T-helper 2 cell treated with Interferon-gamma antibody and Interleukin-4, amounts not matched to agents 100 ng/mL and 5 ng/mL, for 36 hours (primary cell): ENCODE results near the gene F8. TPM values are rescaled to one million over a fixed set of nuclear protein-coding genes. Genes with fewer than 3 reads are reported as not detected.
"Not testable (repeated sequence)": the region's sequence is repeated elsewhere in the genome, so short reads cannot be mapped to it uniquely, and the experiment has no call there.

Experiments
- intact Hi-C: fragments of 100-400 bp; cut with micrococcal nuclease; formaldehyde crosslinking; loops from one replicate; pipeline ENCODE4 v1.15.1; 2023
- total RNA-seq: library from RNA; stranded (reverse); gene quantifications from 2 replicates; pipeline ENCODE4 v1.2.3, GENCODE V29; 2022

F8 gene
- total RNA-seq, 1 donor from 2014 or later, result 5.1 TPM

DNA sequence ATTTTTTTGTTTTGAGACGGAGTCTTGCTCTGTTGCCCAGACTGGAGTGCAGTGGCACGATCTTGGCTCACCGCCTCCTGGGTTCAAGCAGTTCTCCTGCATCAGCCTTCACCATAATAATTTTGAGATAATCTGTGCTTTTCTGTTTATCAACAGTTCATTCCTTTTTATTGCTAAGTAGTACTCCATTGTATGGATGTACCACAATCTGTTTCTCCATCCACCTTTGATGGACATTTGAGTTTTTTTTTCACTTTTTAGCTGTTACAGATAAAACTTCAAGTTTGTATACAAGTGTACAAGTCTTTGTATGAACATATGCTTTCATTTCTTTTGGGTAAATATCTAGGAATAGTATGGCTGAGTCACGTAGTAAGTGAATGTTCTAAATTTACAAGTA lies 13.2 kb upstream of the F8 start:
- intact Hi-C loops, result no loop called here

DNA sequence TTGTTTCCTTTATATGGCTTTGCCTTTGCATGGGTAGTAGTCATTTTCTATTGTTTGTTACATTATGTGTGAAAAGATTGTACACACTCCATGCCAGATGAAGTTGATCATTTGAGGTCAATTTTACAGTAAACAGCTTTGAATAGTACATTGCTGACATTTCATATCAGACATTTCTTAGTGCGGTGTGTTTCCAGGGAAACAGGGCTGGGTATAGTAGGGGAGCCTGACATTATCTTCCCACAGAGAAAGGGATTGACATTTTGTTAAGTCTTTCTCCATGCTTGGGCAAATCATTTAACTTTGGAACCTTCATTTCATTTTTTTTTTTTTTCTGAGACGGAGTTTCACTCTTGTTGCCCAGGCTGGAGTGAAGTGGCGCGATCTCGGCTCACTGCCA lies 9.1 kb upstream of the F8 start:
- intact Hi-C loops, result no loop called here

DNA sequence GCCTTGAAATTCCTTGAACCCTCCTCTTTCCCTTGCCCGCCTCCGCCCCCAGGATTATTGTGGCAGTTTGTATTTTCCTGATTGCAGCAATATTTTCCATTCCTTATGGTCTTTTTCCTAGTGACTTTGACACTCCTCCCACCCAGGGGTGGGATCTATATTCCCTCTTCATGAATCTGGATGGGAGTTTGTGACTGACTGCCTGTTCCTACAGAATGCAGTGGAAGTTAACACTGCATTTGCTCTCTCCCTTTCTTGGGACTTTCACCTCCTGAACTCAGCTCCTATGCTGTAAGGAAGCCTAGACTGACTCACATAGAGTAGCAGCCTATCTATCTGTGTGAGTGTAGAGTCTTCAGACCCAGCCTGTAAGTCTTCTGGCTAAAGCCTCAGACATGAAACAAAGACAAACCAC lies 6.4 kb upstream of the F8 start:
- intact Hi-C loops, result no loop called here

DNA sequence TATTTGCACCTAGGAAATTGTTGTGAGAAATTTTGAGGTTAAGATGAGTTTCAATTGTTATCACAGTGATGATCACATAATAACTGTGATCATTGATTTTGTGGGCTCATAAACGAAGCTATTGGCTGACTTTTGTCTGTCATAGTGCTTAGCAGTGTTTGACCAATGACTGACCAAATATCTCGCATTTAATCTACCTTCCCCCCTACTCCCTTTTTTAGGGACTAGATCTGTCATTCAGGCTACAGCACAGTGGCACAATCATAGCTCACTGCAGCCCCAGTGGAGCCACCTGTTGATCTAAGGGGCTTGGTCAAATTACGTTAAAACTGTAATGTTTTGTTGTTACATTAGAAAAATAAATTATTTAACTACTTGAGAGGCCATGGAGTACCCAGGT lies 5.6 kb upstream of the F8 start:
- intact Hi-C loops, result no loop called here

DNA sequence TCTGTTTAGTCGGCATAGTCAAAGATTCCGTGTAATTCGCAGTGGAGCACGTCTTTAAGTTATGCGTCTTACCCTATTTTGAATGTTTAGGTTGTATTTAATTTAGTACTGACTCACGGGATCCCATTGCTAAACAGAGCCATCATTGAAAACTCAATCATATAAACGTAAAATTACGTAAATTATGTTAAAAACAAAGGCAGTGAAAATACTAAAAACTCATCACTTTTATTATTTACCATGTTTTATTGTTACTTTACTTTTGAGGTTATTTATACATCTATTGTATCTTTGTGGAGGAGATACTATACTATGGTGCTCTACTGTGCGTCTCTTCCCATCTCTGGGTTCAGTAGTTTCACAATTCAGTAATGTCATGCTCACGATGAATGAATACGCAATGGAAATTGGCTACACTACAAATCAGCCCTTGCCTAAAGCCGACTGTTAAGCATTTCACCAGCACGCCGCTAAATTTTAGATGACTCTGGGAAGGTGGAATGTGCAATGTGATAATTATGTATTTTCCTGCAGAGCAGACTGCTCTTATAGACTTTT lies 5.1 kb upstream of the F8 start:
- intact Hi-C loops, result loop anchor here (1.0 to 2.0 kb wide), 3 partner anchors 29 to 47 kb away; partner anchors contain the start of genes BRCC3, CMC4 and MTCP1

DNA sequence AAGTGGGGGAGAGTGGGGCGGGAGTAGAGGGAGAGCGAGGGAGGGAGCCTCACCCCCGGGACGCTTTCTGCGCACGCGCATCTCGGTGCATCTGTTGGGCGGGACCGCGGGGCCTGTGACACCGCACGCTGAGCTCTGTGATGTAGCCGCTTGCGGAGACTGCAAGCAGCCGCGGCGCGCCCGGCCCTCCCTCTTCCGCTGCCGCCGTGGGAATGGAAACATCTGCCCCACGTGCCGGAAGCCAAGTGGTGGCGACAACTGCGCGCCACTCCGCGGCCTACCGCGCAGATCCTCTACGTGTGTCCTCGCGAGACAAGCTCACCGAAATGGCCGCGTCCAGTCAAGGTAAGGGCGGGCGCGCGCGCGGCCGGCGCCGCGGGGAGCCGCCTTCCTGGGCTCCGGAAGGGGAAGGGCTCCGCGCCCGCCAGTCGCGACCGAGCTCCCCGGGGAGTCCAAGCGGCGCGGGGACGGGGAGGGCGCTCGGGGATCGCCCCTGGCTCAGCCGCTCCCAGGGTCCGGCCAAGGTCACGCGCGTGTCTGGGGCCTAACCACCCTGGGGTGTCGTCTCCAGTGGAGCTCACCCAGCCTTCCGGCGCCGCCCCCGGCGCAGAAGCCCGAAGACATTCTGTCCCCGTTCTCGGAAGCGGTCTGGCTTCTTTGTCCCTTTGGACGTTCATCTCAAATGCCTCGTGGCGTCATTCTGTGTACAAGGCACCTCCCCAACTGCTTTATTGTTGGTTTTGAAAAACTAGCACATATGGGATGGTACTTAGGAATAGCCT lies 4.4 kb upstream of the F8 start, which contains the start of gene FUNDC2:
FUNDC2 (plus strand) TSS at position 118 of the 782 bp plus-strand sequence; CDS start at position 213, 95 bp downstream.
- intact Hi-C loops, result loop anchor here (1.0 to 2.0 kb wide), 3 partner anchors 30 to 46 kb away; partner anchors contain the start of genes BRCC3, CMC4 and MTCP1

DNA sequence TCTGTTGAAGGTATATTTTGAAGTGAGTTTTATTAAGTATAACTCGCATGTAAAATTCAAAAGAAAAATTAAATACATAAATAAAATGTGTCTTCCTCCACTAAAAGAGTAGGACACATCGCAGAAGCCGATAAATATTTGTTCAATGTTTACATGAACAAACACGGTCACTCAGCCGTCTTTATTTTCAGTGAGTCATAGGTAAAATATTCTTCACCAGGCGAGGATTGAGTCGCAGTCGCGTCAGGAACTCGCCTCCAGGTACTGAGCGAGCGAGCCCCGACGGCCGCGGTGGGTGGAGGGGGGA lies 3.9 kb upstream of the F8 start:
- intact Hi-C loops, result loop anchor here (2.0 kb wide), 2 partner anchors 30 to 46 kb away; no protein-coding TSS in a partner anchor

DNA sequence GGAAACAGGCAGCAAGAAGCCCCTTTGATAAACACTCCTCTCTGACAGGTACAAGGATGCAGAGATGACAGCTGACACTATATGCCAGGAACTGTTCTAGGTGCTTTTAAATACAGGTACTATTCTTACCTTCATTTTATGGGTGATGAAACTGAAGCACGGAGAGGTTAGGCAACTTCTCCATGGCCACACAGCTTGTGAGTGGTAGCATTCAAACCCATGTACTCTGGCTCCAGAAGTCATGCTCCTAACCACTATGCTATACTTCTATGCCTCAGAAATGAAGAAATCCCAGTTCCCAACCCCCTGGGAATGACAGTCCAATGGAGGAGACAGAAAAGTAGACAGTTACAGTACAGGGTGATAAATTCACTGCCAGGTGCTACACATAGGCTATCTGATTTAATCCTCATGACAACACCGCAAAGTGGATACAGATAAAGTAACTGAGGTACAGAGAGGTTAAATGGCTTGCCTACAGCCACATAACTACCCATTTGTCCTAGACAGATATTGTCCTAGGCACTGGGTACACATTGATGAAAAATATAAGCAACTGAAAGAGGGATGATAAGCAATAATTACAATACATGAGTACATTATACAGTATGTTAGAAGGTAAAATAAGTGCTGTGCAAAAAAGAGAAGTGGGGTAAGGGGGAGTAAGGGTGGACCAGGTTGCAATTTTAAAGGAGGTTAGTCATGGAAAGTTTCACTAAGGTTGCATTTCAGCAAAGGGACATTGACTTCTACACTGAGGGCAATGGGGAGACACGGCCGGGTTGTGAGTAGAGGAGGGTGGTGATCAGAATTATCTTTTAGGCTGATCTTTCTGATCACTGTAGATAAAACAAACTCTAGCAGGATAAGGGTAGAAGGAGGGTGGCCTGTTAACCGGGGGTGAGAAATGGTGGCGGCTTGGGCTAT lies 1.6 kb upstream of the F8 start:
- intact Hi-C loops, result no loop called here

DNA sequence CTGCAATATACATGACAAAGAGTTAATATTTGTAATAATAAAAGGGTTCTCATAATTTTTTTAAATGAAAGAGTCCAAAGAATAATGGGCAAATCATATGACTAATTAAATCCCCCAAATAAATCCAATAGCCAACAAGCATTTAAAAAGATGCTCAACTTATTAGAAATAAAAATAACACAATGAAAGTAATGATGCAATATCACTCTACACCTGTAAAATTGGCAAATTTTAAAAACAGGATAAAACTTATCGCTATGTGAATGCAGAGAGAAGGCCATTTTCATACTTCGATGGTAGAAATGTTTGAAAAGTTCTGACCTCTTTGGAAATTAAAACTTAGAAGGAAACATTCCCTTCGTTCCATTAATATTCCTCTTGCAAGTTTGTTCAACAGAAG lies 1.9 kb downstream of the F8 start:
- intact Hi-C loops, result no loop called here

DNA sequence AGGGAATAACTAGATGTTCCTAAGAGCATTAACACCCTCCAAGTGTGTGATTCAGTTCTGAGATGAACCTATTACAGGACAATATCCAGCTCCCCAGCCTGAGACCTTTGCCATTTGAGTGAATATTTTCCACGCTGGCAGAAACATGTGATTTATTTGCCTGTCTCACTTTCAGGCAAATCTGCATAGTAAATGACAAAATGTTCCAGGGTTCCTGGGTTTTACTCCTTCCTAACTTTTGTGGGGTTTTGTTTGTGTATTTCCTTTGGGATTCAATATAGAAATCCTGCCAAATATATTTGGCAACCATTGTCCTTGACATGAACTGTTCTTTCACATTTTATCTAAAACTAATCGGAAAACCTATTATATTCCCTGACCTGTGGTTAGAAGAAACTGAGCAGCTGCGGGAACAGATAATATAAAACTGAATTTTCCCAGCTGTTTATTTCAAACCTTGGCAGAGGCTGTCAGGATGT lies 12.5 kb downstream of the F8 start:
- intact Hi-C loops, result no loop called here

DNA sequence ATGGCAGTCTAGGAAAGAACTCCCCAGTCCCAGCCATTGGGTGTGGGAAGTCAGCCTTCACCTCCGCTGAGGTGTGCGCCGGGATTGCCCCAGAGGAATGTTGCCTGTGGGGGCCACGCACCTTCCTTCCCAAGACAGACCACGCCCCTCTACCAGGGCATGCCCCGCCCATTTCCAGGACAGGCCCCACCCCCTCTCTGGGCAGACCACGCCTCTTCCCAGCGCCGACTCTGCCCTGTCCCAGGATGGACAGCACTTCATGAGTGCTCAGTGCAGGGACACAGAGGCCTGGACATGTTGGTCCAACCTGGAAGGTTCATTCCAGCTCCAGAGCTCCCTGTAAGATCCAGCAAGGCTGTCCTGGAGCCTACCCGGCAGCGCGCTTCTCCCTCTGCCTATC lies 13.9 kb downstream of the F8 start:
- intact Hi-C loops, result not testable (repeated sequence)

DNA sequence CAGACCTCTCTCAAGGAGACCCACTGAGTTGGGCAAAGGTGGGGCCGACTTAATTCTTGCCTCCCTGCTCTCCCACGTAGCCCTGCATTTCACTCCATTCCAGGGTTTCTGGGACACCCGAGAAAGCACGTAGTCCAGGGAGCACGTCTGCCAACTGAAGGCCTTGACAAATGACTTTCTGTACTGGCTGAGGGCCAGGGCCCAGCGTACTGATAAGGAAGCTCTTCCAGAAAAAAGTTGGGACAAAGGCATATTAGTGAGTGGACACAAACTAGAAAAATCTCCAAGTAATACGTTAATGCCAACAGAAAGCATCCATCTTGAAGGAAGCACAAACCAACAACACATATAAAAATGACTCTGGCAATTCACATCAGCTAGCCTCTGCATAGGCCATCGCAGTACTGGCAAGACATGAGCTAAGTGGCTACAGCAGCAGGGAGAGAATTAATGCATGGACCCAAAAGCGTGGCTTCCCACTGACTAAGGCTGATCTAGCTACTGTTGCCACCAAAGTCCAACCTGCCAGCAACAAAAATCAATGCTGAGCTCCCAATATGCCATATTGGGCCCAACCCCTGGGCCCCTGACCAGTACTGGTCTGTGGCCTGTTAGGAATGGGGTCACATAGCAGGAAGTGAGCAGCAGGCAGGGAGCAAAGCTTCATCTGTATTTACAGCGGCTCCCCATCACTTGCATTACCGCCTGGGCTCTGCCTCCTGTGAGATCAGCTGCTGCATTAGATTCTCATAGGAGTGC lies 15.4 kb downstream of the F8 start:
- intact Hi-C loops, result not testable (repeated sequence)

DNA sequence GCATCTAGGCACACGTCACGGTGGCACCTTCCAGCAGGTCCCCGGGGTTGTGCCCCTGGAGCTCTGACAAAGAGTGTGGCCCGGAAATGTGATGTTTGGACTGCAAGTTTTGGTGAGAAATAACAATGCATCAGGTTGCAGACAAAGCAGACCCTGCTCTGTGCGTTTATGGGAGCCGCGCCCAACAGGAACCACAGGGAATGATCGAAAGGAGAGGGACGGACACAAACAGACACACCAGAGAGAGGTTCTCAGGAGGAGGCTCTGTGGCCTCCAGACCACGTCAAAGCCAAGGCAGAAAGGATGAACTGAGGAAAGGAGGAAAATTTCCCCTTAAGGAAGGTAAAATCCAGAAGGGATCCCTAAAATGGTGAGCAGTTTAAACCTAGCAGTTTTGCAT lies 16.1 kb downstream of the F8 start:
- intact Hi-C loops, result not testable (repeated sequence)

DNA sequence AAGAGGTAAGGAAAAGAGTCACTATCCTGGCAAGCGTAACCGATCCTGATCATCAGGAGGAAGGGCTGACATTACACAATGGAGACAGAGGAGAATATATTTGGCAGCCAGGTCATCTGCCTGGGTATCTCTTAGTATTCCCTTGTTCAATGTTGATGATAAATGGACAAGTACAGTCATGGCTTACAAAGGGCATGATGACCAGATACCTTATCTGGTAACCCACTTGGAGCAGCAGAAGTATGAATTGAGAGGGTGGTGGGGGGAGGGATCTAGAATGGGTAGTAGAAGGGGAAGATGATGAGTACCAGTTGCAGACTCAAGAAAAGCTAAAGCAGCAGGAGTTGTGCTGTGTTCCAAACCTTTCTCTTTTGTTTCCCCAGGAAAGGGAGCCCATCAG lies 17.3 kb downstream of the F8 start:
- intact Hi-C loops, result no loop called here

DNA sequence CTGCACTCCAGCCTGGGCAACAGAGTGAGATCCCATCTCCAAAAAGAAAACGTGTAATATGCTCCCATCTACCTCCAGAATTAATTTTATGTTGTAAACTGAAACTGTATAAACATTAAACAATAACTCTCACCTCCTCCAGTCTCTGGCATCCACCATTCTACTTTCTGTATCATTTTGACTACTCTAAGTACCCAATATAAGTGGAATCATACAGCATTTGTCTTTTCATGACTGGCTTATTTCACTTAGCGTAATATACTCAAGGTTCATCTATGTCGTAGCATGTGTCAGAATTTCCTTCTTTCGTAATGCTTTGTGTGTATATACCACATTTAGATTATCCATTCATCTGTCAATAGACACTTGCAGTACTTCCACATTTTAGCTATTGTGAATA lies 20.6 kb downstream of the F8 start:
- intact Hi-C loops, result no loop called here

DNA sequence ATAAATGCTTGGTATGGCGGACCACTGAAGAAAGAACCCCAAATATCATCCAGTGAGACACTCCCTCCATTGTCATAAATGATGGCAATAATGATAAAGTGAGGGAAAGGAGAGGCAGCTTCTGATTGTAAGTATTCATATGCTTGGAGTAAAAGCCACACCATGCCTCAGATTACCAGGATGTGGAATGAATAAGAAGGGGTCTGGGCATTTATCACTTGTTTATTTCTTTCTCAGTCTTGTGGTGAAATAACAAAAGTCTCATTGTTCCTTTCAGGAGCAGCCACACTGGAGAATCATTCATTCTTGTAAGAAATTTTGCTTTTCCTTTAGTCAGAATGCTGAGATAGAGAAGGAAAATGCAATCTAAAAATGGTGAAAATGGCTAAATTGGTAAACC lies 21.7 kb downstream of the F8 start:
- intact Hi-C loops, result no loop called here

DNA sequence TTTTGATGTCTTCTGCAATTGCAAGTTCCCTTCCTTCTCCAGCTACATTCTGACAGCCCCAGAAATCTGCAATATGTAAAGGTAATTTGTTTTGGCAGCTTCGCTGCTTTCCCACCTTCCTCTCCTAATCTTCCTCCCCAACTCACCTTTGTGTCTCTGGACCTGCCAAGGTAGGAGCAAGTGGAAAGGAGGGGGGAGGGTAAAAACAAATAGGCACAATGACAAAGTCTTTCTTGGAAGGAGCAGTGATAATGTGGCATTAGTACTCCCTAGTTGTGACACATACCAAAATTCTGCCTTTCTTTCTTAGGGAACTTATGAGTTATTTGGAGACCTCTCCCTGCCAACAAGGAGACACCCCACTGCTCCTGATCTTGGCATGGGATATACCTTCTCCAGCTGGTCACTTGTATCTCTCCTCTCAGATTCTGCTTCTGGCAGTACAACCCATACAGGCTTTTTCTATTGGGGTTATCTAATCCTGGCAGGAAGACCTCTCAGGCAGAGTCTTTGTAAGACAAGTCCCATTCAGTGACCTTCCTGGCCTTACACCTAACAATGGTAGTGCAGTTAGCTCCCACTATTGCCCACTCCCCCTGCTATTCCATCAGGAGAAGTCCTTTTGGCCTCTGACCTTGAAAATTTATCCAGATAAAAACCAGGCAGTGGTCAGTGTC lies 24.2 kb downstream of the F8 start:
- intact Hi-C loops, result no loop called here

DNA sequence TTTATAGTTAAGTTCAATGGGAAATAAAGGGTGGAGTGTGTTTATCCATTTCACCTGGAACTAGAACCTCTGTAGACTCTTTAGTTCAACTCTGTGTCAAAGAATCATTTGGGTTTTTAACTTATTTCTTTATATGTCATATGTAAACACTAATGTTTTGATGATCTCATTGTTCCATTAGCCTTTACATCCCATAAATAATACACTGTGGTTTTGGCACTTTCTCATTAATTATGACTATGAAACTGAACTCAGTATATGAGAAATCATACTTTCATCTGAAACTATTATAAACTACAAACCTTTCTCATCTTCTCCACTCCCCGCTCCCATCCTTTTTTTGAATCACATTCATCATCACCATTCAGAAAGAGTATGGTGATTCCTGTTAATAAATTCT lies 31.0 kb downstream of the F8 start:
- intact Hi-C loops, result no loop called here

DNA sequence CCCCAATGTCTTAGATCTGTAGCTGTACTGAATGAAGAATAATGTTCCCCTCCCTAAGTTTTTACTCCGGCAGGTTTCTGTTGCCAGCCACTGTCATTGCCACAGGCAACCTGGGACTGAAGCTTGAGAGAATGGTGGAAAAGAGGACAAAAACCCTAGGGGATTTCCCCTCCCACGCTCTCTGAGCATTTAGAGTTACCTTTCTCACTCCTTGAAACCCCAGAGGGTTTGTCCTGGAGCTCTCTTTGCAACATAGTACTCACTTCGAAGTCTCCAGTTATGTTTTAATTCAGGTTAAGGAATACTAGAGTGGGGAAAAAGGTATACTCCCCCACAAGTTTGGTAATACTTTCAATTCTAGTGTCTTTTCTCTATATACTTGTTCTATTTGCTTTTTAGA lies 31.5 kb downstream of the F8 start:
- intact Hi-C loops, result no loop called here

DNA sequence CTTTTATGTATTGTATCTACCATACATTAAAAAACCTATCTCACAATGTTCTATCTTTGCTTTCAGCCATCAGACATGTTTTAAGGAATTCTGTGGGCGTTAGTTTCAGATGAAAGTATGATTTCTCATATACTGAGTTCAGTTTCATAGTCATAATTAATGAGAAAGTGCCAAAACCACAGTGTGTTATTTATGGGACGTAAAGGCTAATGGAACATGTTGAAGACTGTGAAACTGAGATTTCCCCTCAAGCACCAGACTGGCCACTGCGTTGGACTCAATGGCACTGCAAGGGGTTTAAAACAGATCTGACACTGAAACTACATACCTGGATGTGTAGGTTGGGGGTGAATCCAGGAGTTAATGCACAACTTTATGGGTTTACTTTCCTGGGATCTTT lies 32.0 kb downstream of the F8 start:
- intact Hi-C loops, result no loop called here

DNA sequence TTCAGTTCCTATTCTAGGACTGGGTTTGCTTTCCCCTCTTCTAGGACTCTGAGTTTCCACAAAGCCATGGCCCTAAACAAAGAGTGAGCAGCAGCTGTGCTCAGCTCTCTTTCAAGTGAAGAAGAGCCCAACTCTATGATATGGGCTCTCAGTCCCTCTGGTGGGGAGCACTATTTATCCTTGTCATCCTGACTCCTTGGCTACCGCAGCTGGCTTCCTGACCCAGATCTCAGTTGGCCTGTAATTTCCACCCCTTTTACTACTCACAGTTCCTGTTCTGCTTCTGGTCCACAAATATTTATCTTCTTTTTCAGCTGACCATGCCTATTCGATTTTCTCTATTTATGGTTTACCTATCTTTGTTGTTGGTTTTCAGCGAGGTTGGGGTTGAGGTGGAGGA lies 33.8 kb downstream of the F8 start:
- intact Hi-C loops, result no loop called here
